NCI-H1105 (cell line): ENCODE data around the gene ERC2.
A peak's percentile ranks its signal among the peaks of the same experiment; 100 is the strongest.
"Not testable (repeated sequence)": the region's sequence is repeated elsewhere in the genome, so short reads cannot be mapped to it uniquely, and the experiment has no call there.

Source experiments
- DNase-seq: peaks from one replicate; lab custom pipeline; 2025; lab: John Stamatoyannopoulos, UW

Gene ERC2

GRCh38 chr3:56064684-56065083 is 403.6 kb downstream of the ERC2 start:
- DNase-seq: no peak

- DNase-seq: no peak
These were observed 407.0 kb downstream of the ERC2 start for GRCh38 chr3:56061279-56061626.

- no peak for DNase-seq
These were observed 407.6 kb downstream of the ERC2 start for GRCh38 chr3:56060521-56061278.

GRCh38 chr3:56059731-56060130 is 408.5 kb downstream of the ERC2 start:
- no peak for DNase-seq

- DNase-seq: no peak
These were observed 412.3 kb downstream of the ERC2 start for GRCh38 chr3:56055951-56056350.

GRCh38 chr3:56055546-56055945 is 412.7 kb downstream of the ERC2 start:
- DNase-seq: no peak

GRCh38 chr3:56054844-56055243 is 413.4 kb downstream of the ERC2 start:
- no peak for DNase-seq

GRCh38 chr3:56053727-56054126 is 414.5 kb downstream of the ERC2 start:
- no peak for DNase-seq

GRCh38 chr3:56052188-56052587 is 416.1 kb downstream of the ERC2 start:
- no peak for DNase-seq

- no peak for DNase-seq
These were observed 417.2 kb downstream of the ERC2 start for GRCh38 chr3:56051052-56051451.

GRCh38 chr3:56048946-56049345 is 419.3 kb downstream of the ERC2 start:
- no peak for DNase-seq

GRCh38 chr3:56048331-56048730 is 419.9 kb downstream of the ERC2 start:
- DNase-seq: no peak

GRCh38 chr3:56042326-56042951 is 425.8 kb downstream of the ERC2 start:
- DNase-seq: no peak

- peak; percentile 44 for DNase-seq
These were observed 442.9 kb downstream of the ERC2 start for GRCh38 chr3:56025326-56025725.

- no peak for DNase-seq
These were observed 444.7 kb downstream of the ERC2 start for GRCh38 chr3:56023546-56023945.

- no peak for DNase-seq
These were observed 445.6 kb downstream of the ERC2 start for GRCh38 chr3:56022619-56023018.

- DNase-seq: no peak
These were observed 448.6 kb downstream of the ERC2 start for GRCh38 chr3:56019490-56020146.

GRCh38 chr3:56015374-56015773 is 452.9 kb downstream of the ERC2 start:
- not testable (repeated sequence) for DNase-seq

GRCh38 chr3:56012721-56013120 is 455.5 kb downstream of the ERC2 start:
- no peak for DNase-seq

- no peak for DNase-seq
These were observed 463.0 kb downstream of the ERC2 start for GRCh38 chr3:56005196-56005805.

- DNase-seq: no peak
These were observed 465.1 kb downstream of the ERC2 start for GRCh38 chr3:56003129-56003528.

GRCh38 chr3:56001991-56002390 is 466.3 kb downstream of the ERC2 start:
- no peak for DNase-seq

GRCh38 chr3:56001537-56001936 is 466.7 kb downstream of the ERC2 start:
- no peak for DNase-seq
